Esophagus muscularis mucosa (tissue), 3 donors: ENCODE measurements around the gene PRKD2.
A peak's percentile ranks its signal among the peaks of the same experiment; 100 is the strongest.

Source experiments
- CTCF ChIP-seq, 3 experiments: fragments of 200-600 bp in 2 of 3; fragments of 450-650 bp in 1 of 3; sonication (generic) in 2 of 3; IDR thresholded peaks; one replicate each; pipeline ENCODE4 v1.5.1; 2017 to 2019; ENCODE audit warnings: antibody characterized with exemption in 3 of 3, mild to moderate bottlenecking in 2 of 3, moderate library complexity in 1 of 3
- POLR2A ChIP-seq: fragments of 450-650 bp; IDR thresholded peaks from one replicate; pipeline ENCODE4 v1.6.1; 2017; ENCODE audit warnings: antibody characterized with exemption, moderate library complexity, mild to moderate bottlenecking, low read depth
- POLR2AphosphoS5 ChIP-seq, 2 donors: sonication (generic); formaldehyde crosslinking; IDR thresholded peaks; one replicate each; pipeline ENCODE4 v1.6.1; 2017; ENCODE audit warnings: antibody characterized with exemption in 2 of 2

- TF ChIP-seq CTCF (IDR thresholded peaks at IDR 0.05) (peak; percentile 95 to 99 (median 97)), POLR2A (no peak), POLR2AphosphoS5 (IDR thresholded peaks at IDR 0.05) (peak in 1 of 2 donors; percentile 71)
These were observed 55.0 kb downstream of the PRKD2 start for GRCh38 chr19:46661735-46662592.
